ENCODE results near the gene WARS2.

- no peak for TF ChIP-seq POLR2A (IDR thresholded peaks at IDR 0.05)
- TF ChIP-seq CTCF (IDR thresholded peaks at IDR 0.05): no peak
Observed at GRCh38 chr1:118995312-118996016, 145.0 kb downstream of the WARS2 start.

Data from esophagus squamous epithelium (tissue), 4 donors.